IMR-90 (cell line): ENCODE measurements around the gene QKI. TPM values are rescaled to one million over a fixed set of nuclear protein-coding genes. Genes with fewer than 3 reads are reported as not detected.

Experiments used
- ATAC-seq: fragments of 200-7000 bp; cut with Tn5 transposase; 2 replicates; pipeline ENCODE4 v1.9.1; 2020; ENCODE audit warnings: low read depth, mild to moderate bottlenecking, moderate library complexity
- BruUV-seq: library from RNA; stranded (reverse); fragments of 400-500 nt; replicated peaks from 2 replicates; lab custom pipeline; 2021; lab: Mats Ljungman, UMichigan
- CTCF ChIA-PET: fragments of 300-600 bp; formaldehyde crosslinking; extraction: SDS; loops from one replicate; lab custom pipeline; 2021; ENCODE audit warnings: antibody characterized with exemption; lab: Yijun Ruan, JAX
- POLR2A ChIA-PET: fragments of 300-600 bp; sonication (Branson Sonifier 250); formaldehyde crosslinking; loops from one replicate; lab custom pipeline; 2022; ENCODE audit warnings: antibody characterized with exemption; ENCODE audit not compliant: unreplicated experiment; lab: Charles Lee
- DNase-seq: peaks from one replicate; pipeline ENCODE4 v3.0.0; 2013
- H2AFZ ChIP-seq: replicated peaks from 2 replicates; pipeline ENCODE3; 2013; ENCODE audit warnings: low read length, mild to moderate bottlenecking; ENCODE audit not compliant: poor library complexity
- H2AK5ac ChIP-seq: 2 replicates; pipeline ENCODE4 v1.6.1; 2013; ENCODE audit warnings: low read depth, low read length, inconsistent platforms
- H2AK9ac ChIP-seq: replicated peaks from 2 replicates; pipeline ENCODE3; 2013; ENCODE audit warnings: mild to moderate bottlenecking, low read depth, low read length, moderate library complexity; ENCODE audit not compliant: poor library complexity
- H2BK120ac ChIP-seq: 2 replicates; pipeline ENCODE4 v1.6.1; 2013; ENCODE audit warnings: low read depth, low read length, inconsistent platforms
- H2BK15ac ChIP-seq: 3 replicates; pipeline ENCODE4 v1.6.1; 2013; ENCODE audit warnings: low read depth, low read length, inconsistent platforms
- H2BK20ac ChIP-seq: 2 replicates; pipeline ENCODE4 v1.6.1; 2013; ENCODE audit warnings: low read depth, mild to moderate bottlenecking, inconsistent platforms, low read length, moderate library complexity
- H2BK5ac ChIP-seq: 2 replicates; pipeline ENCODE4 v1.6.1; 2013; ENCODE audit warnings: mild to moderate bottlenecking, low read depth, low read length, inconsistent platforms; ENCODE audit not compliant: poor library complexity, severe bottlenecking
- H3K14ac ChIP-seq: replicated peaks from 2 replicates; pipeline ENCODE4 v1.6.1; 2013; ENCODE audit warnings: low read depth, low read length, inconsistent platforms
- H3K18ac ChIP-seq: 2 replicates; pipeline ENCODE4 v1.6.1; 2013; ENCODE audit warnings: low read depth, low read length, control low read depth
- H3K23ac ChIP-seq: 2 replicates; pipeline ENCODE4 v1.6.1; 2013; ENCODE audit warnings: low read depth, low read length, inconsistent platforms
- H3K27ac ChIP-seq: 2 replicates; pipeline ENCODE4 v1.5.1; 2013; ENCODE audit warnings: mild to moderate bottlenecking, control low read depth, low read length; ENCODE audit not compliant: insufficient read depth
- H3K27me3 ChIP-seq: 2 replicates; pipeline ENCODE4 v1.6.1; 2013; ENCODE audit warnings: low read length; ENCODE audit not compliant: control insufficient read depth, insufficient read depth
- H3K36me3 ChIP-seq: 2 replicates; pipeline ENCODE4 v1.6.1; 2013; ENCODE audit warnings: low read length, mixed read lengths; ENCODE audit not compliant: control insufficient read depth, insufficient read depth
- H3K4ac ChIP-seq: 2 replicates; pipeline ENCODE4 v1.6.1; 2013; ENCODE audit warnings: low read depth, low read length, inconsistent platforms
- H3K4me1 ChIP-seq: 2 replicates; pipeline ENCODE4 v1.6.1; 2013; ENCODE audit warnings: low read length, mixed read lengths; ENCODE audit not compliant: control insufficient read depth, insufficient read depth
- H3K4me2 ChIP-seq: 2 replicates; pipeline ENCODE4 v1.6.1; 2013; ENCODE audit warnings: low read depth, mild to moderate bottlenecking, control low read depth, low read length, moderate library complexity
- H3K4me3 ChIP-seq: 2 replicates; pipeline ENCODE4 v1.5.1; 2013; ENCODE audit warnings: low read depth, mild to moderate bottlenecking, control low read depth, low read length, moderate library complexity; ENCODE audit not compliant: insufficient read depth
- H3K56ac ChIP-seq: 2 replicates; pipeline ENCODE4 v1.6.1; 2013; ENCODE audit warnings: low read length, inconsistent platforms; ENCODE audit not compliant: insufficient read depth; ENCODE audit errors: extremely low read depth
- H3K79me1 ChIP-seq, 2 experiments: 2 replicates each; pipeline ENCODE4 v1.6.1; 2013; ENCODE audit warnings: low read length in 2 of 2, inconsistent platforms in 1 of 2, low read depth in 1 of 2
- H3K9ac ChIP-seq: 2 replicates; pipeline ENCODE4 v1.6.1; 2013; ENCODE audit warnings: low read depth, low read length, control low read depth
- H3K9me1 ChIP-seq: 2 replicates; pipeline ENCODE4 v1.6.1; 2013; ENCODE audit warnings: low read length, inconsistent platforms; ENCODE audit not compliant: insufficient read depth
- H3K9me3 ChIP-seq: 2 replicates; pipeline ENCODE4 v1.6.1; 2013; ENCODE audit warnings: low read length; ENCODE audit not compliant: control insufficient read depth, insufficient read depth
- H4K20me1 ChIP-seq: 2 replicates; pipeline ENCODE4 v1.6.1; 2013; ENCODE audit warnings: low read length, inconsistent platforms; ENCODE audit not compliant: insufficient read depth
- H4K5ac ChIP-seq: 2 replicates; pipeline ENCODE4 v1.6.1; 2013; ENCODE audit warnings: mild to moderate bottlenecking, low read depth, low read length, control low read depth
- H4K8ac ChIP-seq, 2 experiments: 2 replicates each; pipeline ENCODE4 v1.6.1; 2013; ENCODE audit warnings: low read depth in 2 of 2, low read length in 2 of 2, control low read depth in 1 of 2, inconsistent platforms in 1 of 2
- H4K91ac ChIP-seq: 2 replicates; pipeline ENCODE4 v1.6.1; 2013; ENCODE audit warnings: low read depth, low read length, inconsistent platforms; ENCODE audit not compliant: insufficient read depth
- CHD1 ChIP-seq: IDR thresholded peaks from 2 replicates; pipeline ENCODE4 v1.6.1; 2012; ENCODE audit warnings: low read depth, low read length, improper control_type of control experiment
- SMC3 ChIP-seq: fragments of 150-350 bp; IDR thresholded peaks from 2 replicates; pipeline ENCODE4 v1.6.1; 2016; ENCODE audit warnings: low read depth, mild to moderate bottlenecking, antibody characterized with exemption, low read length, moderate library complexity
- WGBS, 2 experiments: methylation state at CpG; one replicate each; pipeline versions ENCODE4 v1.1.5 to v1.1.7; 2013; ENCODE audit warnings: missing lambda C conversion rate in 2 of 2; ENCODE audit not compliant: insufficient read length in 1 of 2; ENCODE audit errors: extremely low coverage in 2 of 2; 5-methylcytosine and 5-hydroxymethylcytosine counted together
- dilution Hi-C: fragments of 300-500 bp; cut with HindIII; formaldehyde crosslinking; loops from one replicate; pipeline ENCODE4 v1.14.3; 2018; ENCODE audit warnings: low sequenced_read_pairs; ENCODE audit not compliant: unreplicated experiment
- in situ Hi-C: fragments of 300-500 bp; cut with MboI; formaldehyde crosslinking; loops from 3 replicates; pipeline ENCODE4 v1.14.3; 2019; ENCODE audit warnings: low sequenced_read_pairs, inconsistent platforms, mixed read lengths
- intact Hi-C: fragments of 100-400 bp; cut with micrococcal nuclease; formaldehyde crosslinking; loops from 2 replicates; pipeline ENCODE4 v1.10.0; 2022
- polyA plus RNA-seq, 3 experiments: library from polyadenylated mRNA; depleted of rRNA; stranded (reverse); fragments of >200 nt; gene quantifications; 2 replicates each; pipeline ENCODE4 v1.2.3, GENCODE V29; 2012; ENCODE audit warnings: low replicate concordance in 1 of 3
- total RNA-seq: library from RNA; depleted of rRNA; stranded (reverse); fragments of >200 nt; gene quantifications from 2 replicates; pipeline ENCODE4 v1.2.3, GENCODE V29; 2012

Gene QKI
- total and polyA plus RNA-seq, 2 of the 4 experiments (the other 2 are of a cell fraction): 112 to 232 TPM

DNA sequence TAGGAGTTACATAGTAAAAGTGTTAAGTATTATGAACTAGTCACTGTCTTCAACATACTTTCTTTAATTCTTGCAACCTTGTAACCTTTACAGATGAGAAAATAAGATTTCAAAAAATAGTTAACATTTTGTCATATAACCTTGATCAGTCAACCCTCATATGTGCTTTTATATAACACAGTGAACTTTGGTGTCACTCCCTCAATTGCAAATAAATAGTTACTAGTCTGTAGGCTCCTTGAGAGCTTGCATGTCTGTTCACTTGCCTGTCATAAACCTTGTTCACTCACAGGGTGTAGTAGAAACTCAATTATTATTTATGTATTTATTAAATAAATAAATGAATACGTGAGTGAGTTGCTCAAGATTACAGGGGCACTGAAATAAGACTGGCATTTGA, 107.5 kb downstream of the QKI start:
- no peak overlapping the region for H3K9ac ChIP-seq
- no peaks in the 10 kb centered on the region for H3K27me3 ChIP-seq
- H3K4me2 ChIP-seq: no peak overlapping the region
- H2AK9ac ChIP-seq: no peak overlapping the region
- no CpG with 5 or more reads among the region's 1 CpG for WGBS, 2 experiments
- no peak overlapping the region for H2BK15ac ChIP-seq
- no peak overlapping the region for H3K18ac ChIP-seq
- TF ChIP-seq SMC3 (no peak), CHD1 (no peak)
- no peak overlapping the region for H3K4ac ChIP-seq
- peaks cover 42% of the 10 kb centered on the region; the same call in 1 of the 2 replicates for H4K20me1 ChIP-seq
- CTCF ChIA-PET: no interaction called here
- no peaks in the 10 kb centered on the region; the same call in 1 of the 2 replicates for H3K9me1 ChIP-seq
- intact Hi-C loops (no loop called here), dilution Hi-C loops (no loop called here), in situ Hi-C loops (no loop called here)
- H3K36me3 ChIP-seq: no peaks in the 10 kb centered on the region
- peaks cover 19 to 48% of the 10 kb centered on the region in 2 experiments for H3K79me1 ChIP-seq
- no peak overlapping the region for H2BK120ac ChIP-seq
- no peaks in the 10 kb centered on the region for H3K9me3 ChIP-seq
- no peak overlapping the region for H3K23ac ChIP-seq
- H2BK5ac ChIP-seq: no peak overlapping the region
- H4K5ac ChIP-seq: no peak overlapping the region
- ATAC-seq: no peak
- no TSS peak for BruUV-seq
- no peak overlapping the region for H2AFZ ChIP-seq
- H3K4me3 ChIP-seq: no peak overlapping the region
- H3K56ac ChIP-seq: no peak overlapping the region
- POLR2A ChIA-PET: no interaction called here
- no peak overlapping the region for H4K91ac ChIP-seq
- no peak overlapping the region for H2AK5ac ChIP-seq
- H3K27ac ChIP-seq: no peak overlapping the region
- DNase-seq: no peak
- no peak overlapping the region for H4K8ac ChIP-seq
- H3K4me1 ChIP-seq: no peaks in the 10 kb centered on the region
- H2BK20ac ChIP-seq: no peak overlapping the region
- no peak overlapping the region for H3K14ac ChIP-seq
